GM12892 (cell line): ENCODE measurements around the gene NEXMIF. TPM values are rescaled to one million over a fixed set of nuclear protein-coding genes. Genes with fewer than 3 reads are reported as not detected.
"Not testable (repeated sequence)": the region's sequence is repeated elsewhere in the genome, so short reads cannot be mapped to it uniquely, and the experiment has no call there.

Source experiments
- DNase-seq: peaks from one replicate; pipeline ENCODE4 v3.0.0; 2011; ENCODE audit not compliant: insufficient read length
- FAIRE-seq: peaks from 2 replicates; lab custom pipeline; 2011; peaks lifted over from hg19 to GRCh38; lab: Jason Lieb, UNC
- POLR2A ChIP-seq: IDR thresholded peaks from 2 replicates; pipeline ENCODE4 v1.6.1; 2011; ENCODE audit warnings: low read depth, low read length, control low read depth
- POLR2AphosphoS5 ChIP-seq: IDR thresholded peaks from 2 replicates; pipeline ENCODE4 v1.6.1; 2011; ENCODE audit warnings: low read depth, low read length, control low read depth
- TAF1 ChIP-seq: IDR thresholded peaks from 2 replicates; pipeline ENCODE4 v1.6.1; 2011; ENCODE audit warnings: low read depth, mild to moderate bottlenecking, control low read depth, low read length, borderline replicate concordance
- polyA plus RNA-seq: library from polyadenylated mRNA; unstranded; fragments of >200 nt; gene quantifications from one replicate; pipeline ENCODE4 v1.2.1, GENCODE V29; 2012; ENCODE audit warnings: missing spikeins, inconsistent platforms; ENCODE audit not compliant: missing spikeins

Gene NEXMIF
- 3.5 TPM for polyA plus RNA-seq

DNA sequence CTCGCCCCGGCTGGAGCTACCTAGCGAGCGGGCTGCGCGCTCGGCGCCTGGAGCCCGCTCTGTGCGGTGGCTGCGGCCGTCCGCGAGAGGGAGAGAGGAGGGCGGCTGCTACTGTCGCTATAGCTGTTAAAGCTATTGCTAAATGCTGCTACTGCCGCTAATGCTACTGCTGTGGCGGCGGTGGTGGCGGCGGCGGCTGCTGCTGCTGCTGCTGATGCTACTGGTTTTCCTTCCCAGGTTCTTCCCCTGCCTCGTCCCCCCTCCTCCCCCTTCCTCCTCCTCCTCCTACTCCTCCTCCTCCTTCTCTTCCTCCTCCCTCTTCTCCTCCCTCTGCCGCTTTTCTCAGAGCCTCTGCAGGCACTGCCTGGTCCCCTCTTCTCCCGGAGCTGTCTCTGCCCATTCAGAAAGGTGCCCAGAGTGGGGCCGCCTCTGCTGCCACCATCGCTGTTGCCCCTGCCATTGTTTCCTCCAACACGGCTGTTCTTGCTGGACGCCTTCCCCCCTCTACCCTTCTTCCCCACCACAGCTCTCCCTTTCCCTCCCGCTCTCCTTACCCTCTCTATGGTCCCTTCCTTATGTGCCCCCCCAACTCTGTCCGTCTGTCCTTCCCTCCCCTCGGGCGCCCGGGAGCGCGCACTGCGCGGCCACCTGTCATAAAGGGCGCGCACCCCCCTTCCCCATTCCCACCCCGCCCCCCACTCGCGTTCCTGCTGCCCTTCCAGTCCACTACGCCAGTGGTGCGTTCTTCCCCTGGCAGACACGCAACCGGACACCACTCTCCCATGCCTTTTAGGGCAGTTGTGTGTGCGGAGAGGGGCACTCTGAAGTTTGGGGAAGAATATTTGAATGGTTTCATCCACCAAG, at the start of gene NEXMIF:
TSS of gene NEXMIF (minus strand) at position 228 of the 864 bp plus-strand sequence.
- no peak for FAIRE-seq
- peak; percentile 34 for DNase-seq
- TF ChIP-seq POLR2A, result peak; percentile 15; the same call in 1 of the 2 replicates
- no peak for TF ChIP-seq TAF1
- no peak for TF ChIP-seq POLR2AphosphoS5

DNA sequence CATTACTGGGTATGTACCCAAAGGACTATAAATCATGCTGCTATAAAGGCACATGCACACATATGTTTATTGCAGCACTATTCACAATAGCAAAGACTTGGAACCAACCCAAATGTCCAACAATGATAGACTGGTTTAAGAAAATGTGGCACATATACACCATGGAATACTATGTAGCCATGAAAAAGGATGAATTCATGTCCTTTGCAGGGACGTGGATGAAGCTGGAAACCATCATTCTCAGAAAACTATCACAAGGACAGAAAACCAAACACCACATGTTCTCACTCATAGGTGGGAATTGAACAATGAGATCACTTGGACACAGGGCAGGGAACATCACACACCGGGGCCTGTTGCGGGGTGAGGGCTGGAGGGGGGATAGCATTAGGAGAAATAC, 36.7 kb upstream of the NEXMIF start:
- DNase-seq, FAIRE-seq: not testable (repeated sequence)

DNA sequence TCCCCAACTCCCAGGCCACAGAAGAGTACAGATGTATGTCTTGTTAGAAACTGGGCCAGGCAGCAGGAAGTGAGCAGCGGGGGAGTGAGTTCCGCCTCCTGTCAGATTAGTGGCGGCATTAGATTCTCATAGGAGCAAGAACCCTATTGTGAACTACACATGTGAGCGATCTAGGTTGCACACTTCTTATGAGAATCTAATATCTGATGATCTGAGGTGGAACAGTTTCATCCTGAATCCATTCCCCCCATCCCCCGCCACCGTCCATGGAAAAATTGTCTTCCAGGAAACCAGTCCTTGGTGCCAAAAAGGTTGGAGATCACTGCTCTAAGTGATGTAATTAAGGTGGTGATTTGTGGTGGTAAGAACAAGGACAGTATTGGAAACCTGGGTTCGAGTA, 24.5 kb upstream of the NEXMIF start:
- DNase-seq, result no peak
- no peak for FAIRE-seq
- TF ChIP-seq TAF1, result no peak

DNA sequence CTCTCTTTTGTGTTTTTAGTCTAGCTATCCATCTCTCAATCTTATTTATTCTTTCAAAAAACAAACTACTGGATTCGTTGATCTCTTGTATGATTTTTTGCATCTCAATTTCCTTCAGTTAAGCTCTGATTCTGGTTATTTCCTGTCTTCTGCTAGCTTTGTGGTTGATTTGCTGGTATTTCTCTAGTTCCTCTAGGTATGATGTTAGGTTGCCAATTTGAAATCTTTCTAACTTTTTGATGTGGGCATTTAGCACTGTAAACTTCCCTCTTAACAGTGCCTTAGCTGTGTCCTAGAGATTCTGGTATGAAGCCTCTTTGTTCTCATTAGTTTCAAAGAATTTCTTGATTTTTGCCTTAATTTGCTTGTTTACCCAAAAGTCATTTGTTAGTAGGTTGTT, 15.2 kb upstream of the NEXMIF start:
- FAIRE-seq, result no peak
- TF ChIP-seq POLR2AphosphoS5, result no peak
- no peak for TF ChIP-seq TAF1
- no peak for TF ChIP-seq POLR2A
- no peak for DNase-seq

DNA sequence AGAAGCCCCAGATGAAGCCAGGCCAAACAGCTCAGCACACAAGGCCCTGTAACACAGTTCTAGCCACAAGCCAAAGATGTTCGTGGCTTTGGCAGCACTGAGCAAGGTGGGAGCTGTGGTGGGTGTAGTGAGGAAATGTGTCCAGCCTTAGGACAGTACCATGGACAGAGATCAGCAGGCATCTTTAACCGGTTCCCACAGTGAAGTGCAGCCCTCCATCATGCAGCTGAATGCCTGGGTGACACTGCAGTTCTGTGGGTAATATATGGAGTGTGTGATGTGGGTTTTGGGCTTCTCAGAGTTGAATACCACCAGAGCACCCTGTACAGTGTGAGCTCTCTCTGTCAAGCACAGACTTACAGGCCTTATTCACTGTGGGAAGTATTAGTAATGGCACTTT, 6.0 kb upstream of the NEXMIF start:
- no peak for FAIRE-seq
- DNase-seq, result no peak
- TF ChIP-seq POLR2A (no peak), TAF1 (no peak), POLR2AphosphoS5 (no peak)

DNA sequence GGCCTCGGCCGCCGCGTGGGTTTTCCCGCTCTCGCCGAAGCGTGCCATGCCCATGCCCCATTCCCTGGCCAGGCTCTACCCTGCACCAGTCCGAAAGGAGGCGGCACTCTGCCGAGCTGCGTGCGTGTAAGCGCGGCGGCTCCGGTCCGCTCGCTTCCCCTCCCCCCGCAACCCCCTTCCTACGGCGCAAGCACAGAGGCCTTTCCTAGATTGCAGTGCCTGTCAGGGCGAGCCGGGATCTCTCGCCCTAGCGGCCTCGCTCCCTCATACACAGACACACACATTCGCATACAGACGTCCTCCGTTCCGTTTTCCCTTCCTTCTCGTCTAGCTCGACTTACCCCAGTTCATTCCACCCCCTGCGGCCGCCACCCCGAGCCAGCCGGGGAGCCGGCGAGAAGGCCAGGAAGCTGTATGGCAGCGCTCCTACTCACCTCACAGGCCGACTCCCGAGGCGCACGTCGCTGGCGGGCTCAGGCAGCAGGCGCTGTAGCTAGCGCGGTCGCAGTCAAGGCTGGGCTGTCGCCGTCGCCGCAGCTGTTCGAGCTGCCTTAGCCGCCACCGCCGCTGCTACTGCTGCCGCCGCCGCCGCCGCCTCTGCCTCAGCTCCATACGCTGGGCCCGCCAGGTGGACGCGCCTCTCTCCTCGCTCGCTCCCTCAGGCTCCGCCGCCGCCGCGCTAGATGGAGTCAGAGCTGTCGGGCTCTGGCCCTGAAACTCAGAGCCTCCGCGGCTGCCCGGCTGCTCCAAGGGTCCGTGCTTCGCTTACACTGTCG, 615 bp downstream of the NEXMIF start:
- peak; percentile 48 for DNase-seq

DNA sequence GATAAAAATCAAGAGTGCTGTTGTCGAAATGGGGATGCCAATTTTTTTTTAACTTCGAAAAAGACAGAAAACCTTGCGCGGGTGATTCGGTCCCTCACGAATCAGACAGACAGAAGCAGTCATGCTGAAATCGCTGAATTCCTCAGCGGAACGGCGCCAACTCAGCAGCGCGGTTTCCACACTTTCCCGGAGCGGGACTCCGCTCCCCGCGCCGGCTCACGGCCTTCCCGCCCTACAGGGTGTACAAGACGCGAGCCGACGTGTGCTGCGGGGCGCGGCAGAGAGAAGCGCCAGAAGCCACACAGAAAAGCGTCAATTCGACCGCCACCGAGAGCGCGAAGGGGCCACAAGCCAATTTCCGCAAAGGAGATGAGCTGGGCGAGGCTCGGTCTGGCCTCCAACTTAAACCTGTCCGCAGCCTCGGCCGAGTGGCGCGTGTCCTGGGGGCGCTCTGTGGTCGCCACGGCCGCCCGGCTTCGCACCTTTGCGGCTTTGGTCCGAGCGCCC, 1.3 kb downstream of the NEXMIF start:
- peak; percentile 59 for TF ChIP-seq TAF1
- TF ChIP-seq POLR2AphosphoS5, result no peak
- 0 out of 2 replicates have a peak, but pooled peaks have one; percentile 37 for TF ChIP-seq POLR2A
- FAIRE-seq (peak; percentile 71), DNase-seq (peak; percentile 27)

More for the DNA sequence above, 615 bp downstream of the NEXMIF start:
- TF ChIP-seq POLR2AphosphoS5, result no peak
- 0 out of 2 replicates have a peak, but pooled peaks have one; percentile 5 for TF ChIP-seq TAF1
- peak; percentile 39; the same call in 1 of the 2 replicates for TF ChIP-seq POLR2A
- no peak for FAIRE-seq

DNA sequence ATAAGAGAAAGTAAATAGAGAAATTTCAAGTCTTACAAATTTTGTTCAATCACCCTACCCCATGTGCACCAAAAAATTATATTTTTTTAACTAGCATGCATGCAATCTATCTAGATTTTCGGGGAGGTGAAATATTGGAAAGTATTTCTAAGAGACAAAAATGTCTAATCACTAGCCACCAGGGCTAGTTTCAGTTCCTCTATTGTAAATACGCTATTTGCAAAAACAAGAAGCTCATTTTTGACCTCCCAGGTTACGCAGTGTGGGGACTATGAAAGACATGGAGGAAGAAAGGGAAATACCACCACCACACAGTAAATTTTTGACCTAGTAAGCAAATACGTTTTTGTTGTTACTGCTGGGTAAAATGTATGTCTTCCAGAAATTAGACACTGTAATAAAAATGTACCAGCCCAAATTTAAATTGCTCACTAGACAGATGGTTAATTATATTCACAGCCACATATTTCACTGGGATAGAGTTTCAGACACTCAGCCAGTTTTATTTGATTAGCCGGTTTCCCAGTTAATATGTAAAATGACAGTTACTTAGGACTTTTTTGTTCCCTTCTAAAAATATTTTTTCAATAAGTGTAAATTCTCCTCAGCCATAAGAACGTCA, 2.2 kb downstream of the NEXMIF start:
- TF ChIP-seq POLR2A (no peak), TAF1 (no peak), POLR2AphosphoS5 (no peak)
- peak; percentile 27 for DNase-seq
- FAIRE-seq, result peak; percentile 56

DNA sequence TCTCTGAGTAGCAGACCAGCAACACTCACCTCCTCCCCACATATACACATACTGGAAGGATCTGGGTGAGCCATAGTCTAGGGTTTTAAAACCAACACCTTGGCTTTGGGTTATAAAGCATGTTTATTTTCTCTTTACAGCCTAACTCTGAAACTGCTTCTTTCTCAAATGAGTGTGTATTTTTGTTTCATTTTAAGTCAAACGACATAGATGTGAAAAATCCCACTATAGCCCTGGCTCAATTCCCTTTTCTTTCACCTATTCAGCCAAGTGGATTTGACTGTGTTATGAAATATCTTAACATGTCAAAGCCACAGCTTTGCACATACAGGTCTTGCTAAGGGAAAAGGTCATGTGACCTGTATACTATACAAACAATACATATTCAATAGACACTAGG, 13.8 kb downstream of the NEXMIF start:
- no peak for TF ChIP-seq TAF1
- FAIRE-seq, result peak; percentile 54
- no peak for DNase-seq

DNA sequence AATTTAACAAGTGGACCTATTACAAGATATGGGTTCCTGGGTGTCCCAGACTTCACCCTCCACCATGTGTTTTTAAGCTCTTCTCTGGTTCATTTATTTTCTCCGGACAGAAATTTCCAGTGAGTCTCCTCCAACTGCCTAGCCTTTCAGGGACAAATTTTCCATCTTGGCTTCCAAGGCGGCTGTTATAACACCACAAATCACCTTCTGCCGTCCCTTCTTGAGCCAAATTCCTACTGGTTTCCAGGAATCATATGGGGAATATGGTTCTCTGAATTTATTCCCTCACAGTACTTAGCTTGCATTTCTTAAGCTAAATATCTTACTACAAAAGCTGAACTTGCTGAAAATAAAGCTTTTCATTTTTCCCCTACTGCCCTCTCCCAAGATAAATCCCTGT, 18.8 kb downstream of the NEXMIF start:
- TF ChIP-seq POLR2AphosphoS5 (no peak), TAF1 (no peak), POLR2A (no peak)
- FAIRE-seq (no peak), DNase-seq (no peak)

DNA sequence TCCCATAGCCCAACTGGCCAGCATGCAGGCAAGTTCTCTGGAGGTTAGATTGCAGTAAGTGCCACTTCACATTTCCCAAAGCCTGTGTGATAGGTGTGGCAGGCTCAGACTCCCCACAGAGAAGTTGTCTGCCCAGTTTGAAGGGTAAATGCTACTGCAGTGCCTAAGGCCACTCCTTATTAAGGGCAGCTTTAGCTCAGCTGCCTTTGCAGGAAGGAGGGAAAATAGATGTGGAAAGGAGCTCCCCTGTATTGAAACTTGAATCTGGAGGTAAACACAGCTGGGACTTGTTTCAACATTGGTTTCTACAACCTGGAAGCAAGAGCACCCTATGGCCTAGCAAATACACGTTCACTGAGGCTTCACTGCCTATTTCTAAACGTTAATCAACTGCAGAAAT, 22.4 kb downstream of the NEXMIF start:
- DNase-seq, result no peak
- TF ChIP-seq POLR2A (no peak), TAF1 (no peak), POLR2AphosphoS5 (no peak)
- FAIRE-seq, result no peak
